Ovary (tissue), 3 donors: ENCODE data around the gene FMC1.

Source experiments
- CTCF ChIP-seq, 3 donors: fragments of 450-650 bp in 2 of 3; fragments of 200-600 bp in 1 of 3; IDR thresholded peaks; one replicate each; pipeline versions ENCODE4 v1.5.1 to v1.8.0; 2016 to 2022; ENCODE audit warnings: antibody characterized with exemption in 3 of 3, mild to moderate bottlenecking in 1 of 3
- EP300 ChIP-seq: sonication (generic); formaldehyde crosslinking; IDR thresholded peaks from one replicate; pipeline ENCODE4 v1.6.1; 2017; ENCODE audit warnings: antibody characterized with exemption
- donor health status: DM: no; HTN: no; CAD: no.

GRCh38 chr7:139300390-139300789, 40.7 kb upstream of the FMC1 start:
- TF ChIP-seq CTCF (IDR thresholded peaks at IDR 0.05) (no peak), EP300 (no peak)
